ENCODE results near the gene PTPN9.

The PTPN9 gene

GRCh38 chr15:75468913-75469598 is 110.1 kb downstream of the PTPN9 start:
- no peak for TF ChIP-seq CTCF (IDR thresholded peaks at IDR 0.05; ENCODE audit: low read depth, low read length)
- no peak for DNase-seq (ENCODE audit: extremely low read depth, low read depth)

DNA sequence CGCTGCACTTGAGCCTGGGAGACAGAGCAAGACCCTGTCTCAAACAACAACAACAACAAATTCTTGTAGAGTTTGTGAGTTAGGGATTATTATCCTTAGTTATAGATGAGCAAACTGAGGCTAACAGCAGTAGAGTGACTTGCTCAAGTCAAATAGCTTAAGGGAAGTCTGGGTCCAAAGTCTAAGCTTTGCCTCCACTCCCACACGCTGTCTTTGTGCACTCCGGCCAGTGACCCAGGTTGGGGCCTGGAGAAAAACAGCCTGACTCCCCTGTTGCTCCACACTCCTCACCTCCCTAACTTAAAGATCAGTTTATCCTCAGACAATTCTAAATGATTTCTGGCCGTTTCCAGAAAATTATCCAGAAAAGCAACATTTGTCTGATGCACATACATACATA is 118.5 kb downstream of the PTPN9 start:
- TF ChIP-seq CTCF (IDR thresholded peaks at IDR 0.05; ENCODE audit: low read depth, low read length): no peak
- no peak for DNase-seq (ENCODE audit: extremely low read depth, low read depth)

DNA sequence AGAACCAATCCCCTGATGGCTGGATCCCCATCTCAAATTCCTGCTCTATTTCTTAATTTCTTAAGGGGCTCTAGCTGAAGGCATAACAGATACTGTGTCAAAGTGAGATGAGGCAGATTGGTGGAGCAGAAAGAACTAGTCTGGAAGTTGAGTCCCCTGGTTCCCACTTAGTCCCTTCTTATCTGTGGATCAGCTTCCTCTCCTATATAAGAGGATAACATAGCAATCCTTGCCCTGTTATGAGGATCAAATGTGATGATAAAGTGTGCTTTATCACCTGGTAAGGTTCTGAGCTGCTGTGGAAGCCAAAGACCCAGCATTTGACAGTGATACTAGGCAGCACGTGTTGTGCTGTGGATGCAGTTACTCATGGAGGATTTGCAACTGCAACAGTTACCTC is 119.5 kb downstream of the PTPN9 start:
- DNase-seq (ENCODE audit: extremely low read depth, low read depth): no peak
- no peak for TF ChIP-seq CTCF (IDR thresholded peaks at IDR 0.05; ENCODE audit: low read depth, low read length)

GRCh38 chr15:75456710-75457109 is 122.4 kb downstream of the PTPN9 start:
- DNase-seq (ENCODE audit: extremely low read depth, low read depth): no peak
- no peak; the same call in 1 of the 2 replicates for TF ChIP-seq CTCF (IDR thresholded peaks at IDR 0.05; ENCODE audit: low read depth, low read length)

DNA sequence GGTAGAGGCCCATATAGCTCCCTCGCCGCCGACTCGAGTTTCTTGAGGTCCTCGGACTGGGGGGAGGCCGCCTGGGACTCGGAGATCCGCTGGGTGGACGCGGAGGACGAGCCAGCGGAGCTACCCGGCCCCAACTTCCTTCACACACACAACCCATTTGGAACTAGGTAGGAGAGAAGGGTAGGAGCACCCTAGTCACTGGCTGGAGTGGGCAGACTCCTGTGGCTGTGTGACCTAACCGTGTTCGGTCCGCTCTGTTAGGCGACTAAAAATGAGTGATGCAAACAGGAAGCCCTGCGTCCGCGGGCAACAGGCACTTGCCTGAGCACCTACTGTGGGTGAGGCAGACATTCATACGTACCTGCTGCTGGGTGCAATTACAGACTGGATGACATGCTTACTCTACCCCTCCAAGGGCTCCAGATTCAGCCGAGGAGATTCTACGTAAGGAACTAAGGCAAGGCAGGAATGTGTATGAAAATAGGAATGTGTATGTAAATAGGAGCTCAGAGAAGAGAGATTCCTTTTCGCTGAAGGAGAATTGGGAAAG is 123.1 kb downstream of the PTPN9 start:
- no peak for DNase-seq (ENCODE audit: extremely low read depth, low read depth)
- no peak for TF ChIP-seq CTCF (IDR thresholded peaks at IDR 0.05; ENCODE audit: low read depth, low read length)

DNA sequence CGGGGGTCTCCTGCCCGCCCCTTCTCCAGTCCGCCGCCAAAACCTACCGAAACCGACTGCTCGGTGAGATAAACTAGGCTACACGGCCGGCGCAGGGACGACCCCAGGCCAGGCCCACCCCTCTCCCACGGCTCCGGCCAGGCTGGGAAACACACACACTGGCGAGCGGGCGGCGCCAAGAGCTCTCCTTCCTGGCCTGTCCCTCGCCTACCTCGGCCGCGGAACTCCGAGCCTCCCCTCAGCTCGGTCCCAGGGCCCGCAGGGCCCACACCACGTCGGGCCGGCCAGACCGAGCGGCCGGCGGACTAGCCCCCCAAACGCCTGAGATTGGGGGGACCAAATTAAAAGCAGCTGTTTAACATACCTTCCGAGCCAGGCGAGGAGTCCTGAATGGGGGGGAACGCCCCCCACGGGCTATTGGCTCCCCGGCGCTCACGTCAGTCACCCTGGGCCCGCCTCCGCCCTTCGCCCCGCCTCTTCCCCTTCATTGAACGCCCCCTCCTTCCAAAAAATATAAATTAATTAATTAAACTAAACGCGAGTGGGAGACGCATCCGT is 123.6 kb downstream of the PTPN9 start:
- no peak for DNase-seq (ENCODE audit: extremely low read depth, low read depth)
- TF ChIP-seq CTCF (IDR thresholded peaks at IDR 0.05; ENCODE audit: low read depth, low read length): no peak

All from AG09319 (cell line).